DMS114 treated with DMSO at 0.1 percent for 48 hours (cell line): ENCODE results near the gene CDC123.
"Not testable (repeated sequence)": the region's sequence is repeated elsewhere in the genome, so short reads cannot be mapped to it uniquely, and the experiment has no call there.

Source experiments
- DNase-seq: peaks from one replicate; lab custom pipeline; 2025; ENCODE audit not compliant: unreplicated experiment; lab: John Stamatoyannopoulos, UW

The CDC123 gene

GRCh38 chr10:12297784-12298183, 101.8 kb downstream of the CDC123 start:
- not testable (repeated sequence) for DNase-seq

GRCh38 chr10:12299222-12299965, 103.4 kb downstream of the CDC123 start:
- no peak for DNase-seq
